KMS-11 (cell line): ENCODE measurements around the gene GRK5.

Experiments used
- H2AFZ ChIP-seq: fragments of 200-600 bp; sonication (generic); 2 replicates; pipeline ENCODE4 v1.6.1; 2016; ENCODE audit warnings: antibody characterized with exemption, mixed run types, low read depth
- H3K27ac ChIP-seq: fragments of 200-600 bp; sonication (generic); 2 replicates; pipeline ENCODE4 v1.6.1; 2016; ENCODE audit warnings: mild to moderate bottlenecking, mixed run types
- H3K27me3 ChIP-seq: fragments of 200-600 bp; sonication (generic); 2 replicates; pipeline ENCODE4 v1.6.1; 2017; ENCODE audit warnings: mild to moderate bottlenecking, low read depth, mixed run types, moderate library complexity; ENCODE audit not compliant: insufficient read depth
- H3K36me3 ChIP-seq: fragments of 200-600 bp; sonication (generic); 2 replicates; pipeline ENCODE4 v1.6.1; 2017; ENCODE audit warnings: mild to moderate bottlenecking, mixed run types; ENCODE audit not compliant: insufficient read depth
- H3K4me1 ChIP-seq: fragments of 200-600 bp; sonication (generic); 2 replicates; pipeline ENCODE4 v1.6.1; 2016; ENCODE audit warnings: mild to moderate bottlenecking, low read depth, mixed run types; ENCODE audit not compliant: poor library complexity, severe bottlenecking
- H3K4me2 ChIP-seq: fragments of 200-600 bp; sonication (generic); 2 replicates; pipeline ENCODE4 v1.7.0; 2016; ENCODE audit warnings: mild to moderate bottlenecking, mixed run types
- H3K4me3 ChIP-seq: fragments of 200-600 bp; sonication (generic); IDR thresholded peaks from 2 replicates; pipeline ENCODE4 v1.6.1; 2017; ENCODE audit warnings: low read depth, low read length, mixed read lengths; ENCODE audit not compliant: insufficient read depth
- H3K79me2 ChIP-seq: fragments of 200-600 bp; sonication (generic); 2 replicates; pipeline ENCODE4 v1.6.1; 2016; ENCODE audit warnings: low read depth, mixed run types; ENCODE audit not compliant: insufficient read depth
- H3K9ac ChIP-seq: fragments of 200-600 bp; sonication (generic); 2 replicates; pipeline ENCODE4 v1.6.1; 2016; ENCODE audit warnings: mild to moderate bottlenecking, mixed run types
- H4K20me1 ChIP-seq: fragments of 200-600 bp; sonication (generic); 2 replicates; pipeline ENCODE4 v1.6.1; 2016; ENCODE audit warnings: mild to moderate bottlenecking, mixed run types; ENCODE audit not compliant: insufficient read depth
- CTCF ChIP-seq: fragments of 200-600 bp; sonication (generic); conservative IDR thresholded peaks from 2 replicates; pipeline ENCODE4 v1.6.1; 2017; ENCODE audit warnings: low read depth, mild to moderate bottlenecking, antibody characterized with exemption, low read length, moderate library complexity, mixed read lengths

The GRK5 gene

GRCh38 chr10:119335671-119336353, 128.4 kb downstream of the GRK5 start:
- TF ChIP-seq CTCF, result no peak
- Histone ChIP-seq H3K4me1 (no peaks in the 10 kb centered on the region), H3K9ac (no peak overlapping the region), H4K20me1 (no peaks in the 10 kb centered on the region), H3K4me2 (no peak overlapping the region), H3K36me3 (no peaks in the 10 kb centered on the region), H3K4me3 (no peak overlapping the region), H3K27me3 (no peaks in the 10 kb centered on the region), H3K79me2 (no peaks in the 10 kb centered on the region), H3K27ac (no peak overlapping the region), H2AFZ (no peak overlapping the region)

- H3K36me3 ChIP-seq, result no peaks in the 10 kb centered on the region
- no peaks in the 10 kb centered on the region for H3K79me2 ChIP-seq
- no peaks in the 10 kb centered on the region for H4K20me1 ChIP-seq
- no peak for TF ChIP-seq CTCF
- H3K4me2 ChIP-seq, result no peak overlapping the region
- no peak overlapping the region for H2AFZ ChIP-seq
- no peaks in the 10 kb centered on the region for H3K27me3 ChIP-seq
- H3K27ac ChIP-seq, result no peak overlapping the region
- H3K9ac ChIP-seq, result no peak overlapping the region
- no peak overlapping the region for H3K4me3 ChIP-seq
- H3K4me1 ChIP-seq, result no peaks in the 10 kb centered on the region
Observed at GRCh38 chr10:119336599-119336998, 129.2 kb downstream of the GRK5 start.

- no peak overlapping the region for H3K4me3 ChIP-seq
- H2AFZ ChIP-seq, result no peak overlapping the region
- H3K9ac ChIP-seq, result no peak overlapping the region
- no peaks in the 10 kb centered on the region for H4K20me1 ChIP-seq
- H3K79me2 ChIP-seq, result no peaks in the 10 kb centered on the region
- no peak overlapping the region for H3K4me2 ChIP-seq
- no peaks in the 10 kb centered on the region for H3K36me3 ChIP-seq
- no peaks in the 10 kb centered on the region for H3K4me1 ChIP-seq
- TF ChIP-seq CTCF, result no peak
- H3K27me3 ChIP-seq, result no peaks in the 10 kb centered on the region
- H3K27ac ChIP-seq, result no peak overlapping the region
Observed at GRCh38 chr10:119337223-119337622, 129.9 kb downstream of the GRK5 start.

GRCh38 chr10:119337796-119338432, 130.5 kb downstream of the GRK5 start:
- no peaks in the 10 kb centered on the region for H3K4me1 ChIP-seq
- no peak overlapping the region for H3K9ac ChIP-seq
- no peak overlapping the region for H3K27ac ChIP-seq
- no peak for TF ChIP-seq CTCF
- H3K27me3 ChIP-seq, result no peaks in the 10 kb centered on the region
- no peak overlapping the region for H3K4me3 ChIP-seq
- H3K4me2 ChIP-seq, result no peak overlapping the region
- no peaks in the 10 kb centered on the region for H4K20me1 ChIP-seq
- no peaks in the 10 kb centered on the region for H3K36me3 ChIP-seq
- no peaks in the 10 kb centered on the region for H3K79me2 ChIP-seq
- H2AFZ ChIP-seq, result no peak overlapping the region
